HEK293 (cell line): ENCODE measurements around the gene NUAK1.

Experiments used
- REST ChIP-seq: fragments of 450-650 bp; formaldehyde crosslinking; IDR thresholded peaks from 2 replicates; pipeline ENCODE4 v1.5.1; 2016; ENCODE audit warnings: missing biosample characterization, missing genetic modification characterization
- ZBTB11 ChIP-seq: fragments of 450-650 bp; formaldehyde crosslinking; conservative IDR thresholded peaks from 2 replicates; pipeline ENCODE4 v1.5.1; 2016; ENCODE audit warnings: low read depth, missing biosample characterization, missing genetic modification characterization
- ZFP37 ChIP-seq: fragments of 450-650 bp; formaldehyde crosslinking; IDR thresholded peaks from 2 replicates; pipeline ENCODE4 v1.5.1; 2016; ENCODE audit warnings: missing biosample characterization, missing genetic modification characterization
- TF ChIP-seq, protein P1 (sequence below): fragments of 450-650 bp; formaldehyde crosslinking; IDR thresholded peaks from 2 replicates; pipeline ENCODE4 v1.5.1; 2016; ENCODE audit warnings: missing biosample characterization, missing genetic modification characterization

DNA sequence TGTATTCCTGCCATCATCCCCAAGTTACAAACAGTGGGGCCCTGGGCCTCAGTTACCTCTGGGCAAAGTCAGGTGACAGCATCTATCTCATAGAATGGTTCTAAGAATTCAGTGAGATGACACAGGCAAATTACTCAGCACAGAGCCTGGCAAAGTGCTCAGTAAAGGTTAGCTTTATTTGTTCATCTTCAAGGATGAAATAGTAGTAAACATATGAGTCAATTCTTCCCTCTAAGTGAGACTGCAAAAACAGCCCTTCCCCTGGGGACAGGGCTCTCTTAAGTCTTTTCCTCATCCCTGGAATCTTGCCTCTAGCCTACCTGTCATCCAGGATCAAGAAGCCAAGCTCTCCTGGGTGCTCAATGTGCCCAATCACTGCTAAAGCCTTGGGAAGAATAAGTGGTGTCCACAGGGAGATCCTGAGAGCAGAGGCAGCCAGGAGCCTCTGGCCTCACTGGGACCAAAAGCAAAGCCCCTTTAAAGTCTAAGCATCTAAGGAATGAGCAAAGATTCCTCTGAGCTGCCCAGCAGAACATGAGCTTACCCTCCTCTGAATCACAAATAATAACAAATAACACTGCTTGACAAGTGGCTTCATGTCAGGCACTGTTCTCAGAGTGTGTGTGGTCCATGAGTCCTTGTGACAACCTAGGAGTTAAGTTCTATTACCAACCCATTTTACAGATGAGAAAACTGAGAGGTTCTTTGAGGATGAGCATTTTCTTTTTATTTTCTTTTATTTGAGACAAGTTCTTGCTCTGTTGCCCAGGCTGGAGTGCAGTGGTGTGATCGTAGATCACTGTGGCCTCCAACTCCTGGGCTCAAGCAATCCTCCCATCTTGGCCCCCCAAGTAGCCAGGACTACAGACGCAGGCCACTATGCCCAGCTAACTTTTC lies 12.1 kb downstream of the NUAK1 start:
- TF ChIP-seq, protein P1, sequence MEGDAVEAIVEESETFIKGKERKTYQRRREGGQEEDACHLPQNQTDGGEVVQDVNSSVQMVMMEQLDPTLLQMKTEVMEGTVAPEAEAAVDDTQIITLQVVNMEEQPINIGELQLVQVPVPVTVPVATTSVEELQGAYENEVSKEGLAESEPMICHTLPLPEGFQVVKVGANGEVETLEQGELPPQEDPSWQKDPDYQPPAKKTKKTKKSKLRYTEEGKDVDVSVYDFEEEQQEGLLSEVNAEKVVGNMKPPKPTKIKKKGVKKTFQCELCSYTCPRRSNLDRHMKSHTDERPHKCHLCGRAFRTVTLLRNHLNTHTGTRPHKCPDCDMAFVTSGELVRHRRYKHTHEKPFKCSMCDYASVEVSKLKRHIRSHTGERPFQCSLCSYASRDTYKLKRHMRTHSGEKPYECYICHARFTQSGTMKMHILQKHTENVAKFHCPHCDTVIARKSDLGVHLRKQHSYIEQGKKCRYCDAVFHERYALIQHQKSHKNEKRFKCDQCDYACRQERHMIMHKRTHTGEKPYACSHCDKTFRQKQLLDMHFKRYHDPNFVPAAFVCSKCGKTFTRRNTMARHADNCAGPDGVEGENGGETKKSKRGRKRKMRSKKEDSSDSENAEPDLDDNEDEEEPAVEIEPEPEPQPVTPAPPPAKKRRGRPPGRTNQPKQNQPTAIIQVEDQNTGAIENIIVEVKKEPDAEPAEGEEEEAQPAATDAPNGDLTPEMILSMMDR: no peak
- TF ChIP-seq ZFP37 (no peak), ZBTB11 (tag by site-specific recombination) (no peak), REST (tag by site-specific recombination) (no peak)
